ENCODE results near the gene ADA.
A peak's percentile ranks its signal among the peaks of the same experiment; 100 is the strongest.
"Not testable (repeated sequence)": the region's sequence is repeated elsewhere in the genome, so short reads cannot be mapped to it uniquely, and the experiment has no call there.

ADA gene

DNA sequence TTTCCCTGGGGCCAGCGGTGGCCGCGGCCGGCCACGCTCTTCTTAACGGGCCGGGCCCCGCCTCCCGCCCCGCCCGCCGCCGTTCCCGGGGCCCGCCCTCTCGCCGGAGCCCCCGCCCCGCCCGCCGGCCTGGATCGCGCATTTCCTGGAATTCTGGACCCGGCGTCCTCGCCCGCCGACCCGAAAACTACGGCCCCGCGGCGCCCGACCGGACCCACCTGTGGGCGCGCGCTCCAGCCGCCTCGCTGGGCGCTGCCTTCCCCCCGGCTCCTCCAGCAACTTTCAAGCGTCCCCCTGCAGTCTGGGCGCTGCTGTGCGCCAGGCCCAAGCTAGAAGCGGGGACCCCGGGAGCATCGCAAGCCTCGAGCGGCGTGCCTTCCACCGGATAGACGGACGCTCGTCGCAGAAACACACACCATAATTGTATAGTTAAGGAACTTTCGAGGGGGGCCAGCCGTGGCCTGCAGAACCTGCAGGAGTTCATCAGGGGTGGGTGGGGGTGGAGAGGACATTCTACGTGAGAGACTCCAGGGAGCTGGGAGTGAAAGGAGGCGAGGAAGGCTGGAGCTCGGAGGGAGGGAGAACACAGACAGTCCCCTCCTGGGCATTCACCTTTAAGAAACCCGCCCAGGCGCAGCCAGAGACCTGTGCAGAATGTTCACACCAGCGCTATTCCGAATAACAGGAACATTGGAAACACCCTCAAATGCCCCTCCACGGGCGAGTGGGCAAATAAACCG lies at the start of gene ADA:
Gene ADA, minus strand, starts transcription at position 16 of the 740 bp plus-strand sequence. CDS start 92 bp downstream, outside the sequence.
- no peak for DNase-seq (ENCODE audit: low read depth in 3 of 3)

DNA sequence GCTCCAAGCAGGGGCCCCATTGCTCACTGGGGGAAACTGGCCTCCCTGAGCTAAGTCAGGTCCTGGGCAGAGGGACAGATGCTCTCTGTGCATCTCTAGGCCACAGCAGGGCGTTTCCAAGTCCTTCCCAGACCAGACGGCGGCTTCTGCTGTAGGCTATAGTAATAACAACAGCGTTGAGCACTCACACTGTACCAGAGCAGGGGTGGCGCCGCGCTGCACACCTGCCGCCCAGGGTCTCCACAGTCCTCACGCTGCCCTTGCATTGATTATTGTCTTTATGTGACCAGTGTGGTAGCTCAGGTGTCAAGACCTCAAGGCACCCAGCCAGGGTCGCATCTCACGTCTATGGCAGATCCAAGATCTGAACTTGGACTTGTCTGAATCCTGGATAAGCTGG lies 48.8 kb upstream of the ADA start:
- no peak for DNase-seq (ENCODE audit: low read depth in 3 of 3)

DNA sequence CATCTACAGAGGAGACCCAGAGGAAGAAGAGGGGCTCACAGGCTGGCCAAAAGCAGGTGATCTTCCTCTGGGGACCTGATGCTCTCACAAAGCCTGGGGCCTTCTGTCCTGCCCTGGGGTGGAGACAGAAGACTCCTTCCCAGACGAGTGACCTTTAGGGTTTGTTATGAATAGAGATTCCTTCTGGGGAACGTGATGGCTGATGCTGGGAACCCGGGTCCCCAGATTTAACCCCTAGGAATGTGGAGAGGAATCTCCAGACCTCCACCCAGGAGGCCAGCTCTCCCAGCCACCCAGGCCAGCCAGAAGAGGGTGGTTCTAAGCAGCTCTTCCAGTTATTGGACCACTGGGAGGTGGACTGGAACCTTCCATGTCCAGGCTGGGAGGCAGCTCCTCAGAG lies 46.9 kb upstream of the ADA start:
- DNase-seq (ENCODE audit: low read depth in 3 of 3) = no peak

DNA sequence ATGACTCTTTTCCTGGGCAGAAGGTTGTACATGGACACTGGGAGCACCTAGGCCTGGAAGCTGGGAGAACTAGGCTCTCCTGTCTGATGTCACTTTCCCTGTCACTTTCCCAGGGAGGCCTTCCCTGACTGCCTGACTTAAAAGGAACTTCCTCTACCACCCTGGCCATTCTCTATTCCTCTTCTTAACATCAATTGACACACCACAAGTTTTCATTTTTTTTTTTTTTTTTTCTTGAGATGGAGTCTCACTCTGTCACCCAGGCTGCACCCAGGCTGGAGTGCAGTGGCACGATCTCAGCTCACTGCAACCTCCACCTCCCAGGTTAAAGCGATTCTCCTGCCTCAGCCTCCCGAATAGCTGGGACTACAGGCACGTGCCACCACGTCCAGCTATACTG lies 45.5 kb upstream of the ADA start:
- not testable (repeated sequence) for DNase-seq (ENCODE audit: low read depth in 3 of 3)

DNA sequence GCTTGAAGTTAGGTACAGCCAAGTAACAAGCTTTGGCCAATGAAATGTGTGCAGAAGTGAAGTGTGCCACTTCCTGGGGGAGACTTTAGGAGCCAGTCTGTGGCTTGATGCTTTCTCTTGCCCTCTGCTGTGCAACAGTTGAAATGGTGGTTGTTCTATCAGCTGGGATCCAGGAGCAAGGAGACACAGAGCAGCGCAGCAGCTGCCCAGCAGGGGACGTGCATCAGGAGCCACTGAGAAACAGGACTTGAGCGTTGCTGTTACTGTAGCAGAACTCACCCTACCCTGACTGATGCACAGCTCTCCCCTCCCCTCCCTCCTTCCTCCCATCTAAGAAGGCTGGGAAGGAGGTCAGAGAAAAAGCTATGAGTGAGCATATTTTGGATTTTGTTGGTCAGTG lies 44.8 kb upstream of the ADA start:
- no peak for DNase-seq (ENCODE audit: low read depth in 3 of 3)

DNA sequence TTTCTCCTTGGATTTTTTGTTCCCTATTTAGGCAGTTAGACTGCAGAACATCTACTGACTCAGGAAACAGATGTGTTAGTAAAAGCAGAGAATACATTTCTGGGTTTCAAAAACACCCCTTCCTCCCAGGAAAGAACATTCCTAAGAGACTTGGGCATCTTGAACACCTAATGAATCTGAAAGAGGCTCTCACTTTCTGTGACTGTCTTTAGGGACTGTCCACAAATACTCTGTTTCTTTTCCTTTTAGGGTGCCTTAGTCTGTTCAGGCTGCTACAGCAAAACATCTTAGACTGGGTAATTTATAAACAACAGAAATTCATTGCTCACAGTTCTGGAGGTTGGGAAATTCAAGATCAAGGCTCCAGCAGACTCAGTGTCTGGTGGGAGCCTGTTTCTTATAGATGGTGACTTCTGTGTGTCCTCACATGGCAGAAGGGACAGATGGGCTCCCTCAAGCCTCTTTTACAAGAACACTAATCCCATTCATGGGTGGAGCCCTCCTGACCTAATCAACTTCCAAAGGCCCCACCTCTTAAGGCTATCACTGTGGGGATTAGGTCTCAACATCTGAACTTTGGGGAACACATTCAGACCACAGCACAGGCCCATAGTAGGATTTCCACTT lies 44.3 kb upstream of the ADA start:
- no peak for DNase-seq (ENCODE audit: low read depth in 3 of 3)

DNA sequence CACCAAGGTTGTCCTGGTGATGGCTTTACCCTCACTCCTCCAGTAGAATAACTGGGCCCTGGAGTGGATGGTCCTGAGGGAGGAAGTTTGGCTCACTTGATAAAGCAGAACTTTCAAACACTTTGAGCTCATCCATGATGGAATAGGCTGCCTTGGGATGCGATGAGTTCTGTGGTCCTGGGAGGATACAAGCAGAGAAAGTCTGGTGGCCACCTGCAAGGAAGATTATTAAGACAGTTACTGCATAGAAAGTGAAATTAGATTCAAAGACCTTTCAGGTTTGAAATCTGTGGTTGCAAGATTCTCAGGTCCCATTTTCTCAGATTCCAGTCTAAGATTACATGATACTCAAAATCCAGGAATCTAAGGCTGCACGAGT lies 43.8 kb upstream of the ADA start:
- DNase-seq (ENCODE audit: low read depth in 3 of 3) = no peak

DNA sequence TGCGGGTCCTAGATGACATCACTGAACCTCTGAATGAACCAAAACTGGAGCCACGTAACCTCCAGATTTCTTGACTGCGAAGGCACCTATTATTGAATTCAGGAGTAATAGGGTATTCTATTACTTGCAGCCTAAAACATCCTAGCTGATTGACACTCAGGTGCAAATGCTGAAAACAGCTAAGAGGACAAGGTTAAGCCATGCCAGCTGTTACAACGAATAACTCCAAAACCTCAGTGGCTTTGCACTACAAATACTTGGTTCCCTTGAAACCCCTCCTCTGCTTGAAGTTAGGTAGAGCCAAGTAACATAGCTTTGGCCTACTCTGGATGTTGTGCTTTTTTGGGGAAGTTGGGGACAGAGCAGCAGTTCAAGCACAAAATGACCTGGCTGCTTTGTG lies 42.7 kb upstream of the ADA start:
- no peak for DNase-seq (ENCODE audit: low read depth in 3 of 3)

DNA sequence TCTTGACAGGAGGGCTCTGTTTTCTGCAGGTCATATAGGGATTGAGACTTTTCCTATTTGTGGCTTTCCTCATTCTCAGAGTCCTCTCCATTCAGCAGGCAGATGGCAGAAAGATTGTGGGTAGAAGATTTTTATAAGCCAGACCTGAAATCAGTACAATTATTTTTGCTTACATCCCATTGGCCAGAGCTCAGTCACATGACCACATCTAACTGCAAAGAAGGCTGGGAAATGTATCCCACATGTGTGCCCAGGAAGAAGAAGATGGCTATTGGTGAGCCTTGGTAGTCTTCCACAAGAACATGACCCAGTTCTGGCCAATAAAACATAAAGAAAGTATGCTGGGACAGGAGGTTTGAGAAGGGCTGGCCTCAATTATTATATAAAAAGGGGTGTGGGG lies 42.1 kb upstream of the ADA start:
- no peak for DNase-seq (ENCODE audit: low read depth in 3 of 3)

DNA sequence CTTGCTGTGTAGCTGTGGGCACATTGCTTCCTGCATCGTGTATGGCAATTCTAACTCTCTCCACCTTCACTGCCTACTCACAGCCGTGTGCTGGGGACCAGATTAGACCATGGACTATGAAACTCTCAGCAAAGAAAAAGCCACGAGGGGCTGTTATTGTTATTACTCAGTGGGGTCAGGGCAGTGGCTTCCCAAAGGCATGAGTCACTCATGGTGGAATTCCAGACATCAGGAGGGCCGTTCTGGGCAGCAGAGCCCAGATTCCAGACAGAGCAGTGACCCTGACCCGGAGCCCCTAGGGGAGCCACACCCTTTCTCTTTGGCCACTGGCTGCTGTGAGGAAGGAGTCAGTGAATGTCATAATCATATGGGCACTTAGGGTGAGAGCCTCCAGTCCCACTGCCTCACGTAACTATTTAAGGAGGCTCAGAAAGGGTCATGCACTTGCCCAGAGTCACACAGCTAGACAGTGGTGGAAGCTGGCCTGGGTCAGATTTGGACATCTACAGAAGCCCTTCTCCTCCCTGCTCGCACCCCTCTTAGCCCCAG lies 41.5 kb upstream of the ADA start:
- no peak for DNase-seq (ENCODE audit: low read depth in 3 of 3)

DNA sequence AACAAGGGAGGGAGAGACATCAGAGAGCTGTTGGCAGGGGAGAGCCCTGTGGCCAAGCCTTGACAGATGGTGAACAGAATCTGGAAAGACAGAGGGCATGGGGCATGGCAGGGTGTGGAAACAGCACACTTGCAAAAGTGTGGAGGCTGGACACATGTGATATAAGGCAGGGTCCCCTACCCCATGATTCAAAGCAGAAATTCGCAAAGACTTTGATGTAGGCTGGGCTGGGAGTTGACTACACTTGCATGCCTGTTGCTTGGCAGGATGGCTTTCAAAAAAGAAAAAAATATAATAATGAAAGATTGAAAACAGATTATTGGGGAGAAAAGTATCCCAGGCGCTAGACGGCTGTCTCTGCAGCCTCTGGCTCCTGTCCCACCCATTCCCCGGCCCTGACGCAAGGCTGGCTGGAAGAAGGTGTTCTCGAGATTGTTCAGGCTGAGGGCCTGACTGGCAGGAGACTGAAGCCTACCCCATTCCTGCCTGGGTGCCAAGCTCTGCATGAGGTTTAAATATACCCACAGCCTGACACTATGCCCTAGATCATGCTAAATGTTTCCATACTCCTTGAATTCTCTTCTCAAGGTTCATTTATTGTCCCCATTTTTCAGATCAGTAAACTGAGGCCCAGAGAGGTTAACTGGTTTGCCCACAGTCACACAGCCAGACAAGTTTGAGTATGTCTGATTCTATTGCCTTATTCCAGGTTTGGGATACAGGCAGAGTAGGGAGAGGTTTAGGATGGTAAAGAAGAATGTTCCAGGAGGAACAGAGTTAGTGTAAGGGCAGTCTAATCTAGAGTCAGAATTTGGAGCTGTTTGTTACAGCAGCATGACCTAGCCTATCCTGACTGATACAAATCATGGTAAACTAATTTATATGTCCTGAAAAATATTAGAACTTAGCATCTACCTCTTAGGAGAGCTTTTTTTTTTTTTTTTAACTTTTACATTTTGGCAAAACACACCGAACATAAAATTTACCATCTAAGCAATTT lies 40.2 kb upstream of the ADA start:
- DNase-seq (ENCODE audit: low read depth in 3 of 3) = no peak

DNA sequence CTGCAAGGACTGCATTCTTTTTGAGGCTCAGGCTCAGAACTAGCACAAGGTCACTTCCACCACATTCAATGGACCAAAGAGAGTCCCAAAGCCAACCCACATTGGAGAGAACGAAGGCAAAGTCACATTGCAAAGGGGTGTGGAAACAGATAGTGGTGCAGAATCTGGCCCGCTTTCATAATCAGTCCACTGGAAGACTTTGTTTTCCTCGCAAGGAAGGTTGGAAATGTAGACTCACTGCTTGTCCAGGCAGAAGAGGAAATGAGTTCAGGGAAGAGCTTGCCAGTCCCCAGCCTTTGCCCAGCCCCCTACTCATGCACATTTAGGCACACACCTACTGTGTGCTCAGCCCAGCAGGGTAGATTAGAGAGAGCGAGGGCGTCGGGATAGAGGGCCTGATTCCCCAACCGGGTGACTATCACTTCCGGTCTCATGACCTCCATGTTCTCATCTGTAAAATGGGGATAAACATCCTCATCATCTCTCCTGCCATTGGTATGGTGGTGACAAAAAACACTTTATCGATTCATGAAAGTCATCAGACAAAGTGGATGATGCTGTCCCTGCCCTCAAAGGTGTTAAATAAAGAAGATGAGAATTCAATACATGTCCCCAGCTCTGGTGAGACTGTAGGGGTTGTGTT lies 39.4 kb upstream of the ADA start:
- no peak for DNase-seq (ENCODE audit: low read depth in 3 of 3)

DNA sequence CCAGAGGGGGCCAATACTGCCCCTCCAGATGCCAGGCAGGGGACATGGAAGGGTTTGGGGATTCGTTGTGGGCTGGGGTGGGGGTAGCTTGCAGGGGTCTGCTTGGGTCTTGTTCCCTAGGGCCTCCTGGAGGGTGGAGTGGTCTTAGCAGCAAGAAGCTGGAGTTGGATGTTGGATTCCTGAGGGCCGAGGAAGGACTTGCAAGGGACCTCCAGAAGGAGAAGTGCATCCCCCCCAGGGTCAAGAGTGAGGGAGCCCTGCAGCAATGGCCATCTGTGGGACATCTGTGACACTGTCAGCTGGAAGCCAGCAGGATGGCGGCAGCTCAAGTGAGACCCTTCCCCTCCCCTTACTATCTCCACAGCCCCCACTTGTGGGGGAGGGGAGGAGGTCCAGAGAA lies 38.3 kb upstream of the ADA start:
- no peak for DNase-seq (ENCODE audit: low read depth in 3 of 3)

DNA sequence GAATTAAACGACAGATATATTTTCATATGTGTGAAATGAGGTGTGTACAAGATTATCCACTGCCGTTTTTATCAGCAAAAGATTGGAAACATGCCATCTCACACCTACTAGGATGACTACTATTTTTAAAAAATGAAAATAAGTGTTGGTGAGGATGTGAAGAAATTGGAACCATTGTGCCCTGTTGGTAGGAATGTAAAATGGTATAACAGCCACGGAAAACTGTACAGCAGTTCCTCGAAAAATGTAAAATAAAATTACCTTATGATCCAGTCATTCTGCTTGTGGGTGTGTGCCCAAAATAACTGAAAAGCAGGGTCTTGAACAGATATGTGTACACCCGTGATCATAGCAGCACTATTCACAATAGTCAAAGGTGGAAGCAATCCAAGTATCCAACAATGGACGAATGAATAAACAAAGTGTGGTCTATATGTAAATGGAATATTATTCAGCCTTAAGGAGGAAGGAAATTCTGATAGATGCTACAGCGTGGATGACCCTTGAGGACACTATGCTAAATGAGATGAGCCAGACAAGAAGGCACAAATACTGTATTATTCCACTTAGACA lies 36.6 kb upstream of the ADA start:
- DNase-seq (ENCODE audit: low read depth in 3 of 3) = no peak

DNA sequence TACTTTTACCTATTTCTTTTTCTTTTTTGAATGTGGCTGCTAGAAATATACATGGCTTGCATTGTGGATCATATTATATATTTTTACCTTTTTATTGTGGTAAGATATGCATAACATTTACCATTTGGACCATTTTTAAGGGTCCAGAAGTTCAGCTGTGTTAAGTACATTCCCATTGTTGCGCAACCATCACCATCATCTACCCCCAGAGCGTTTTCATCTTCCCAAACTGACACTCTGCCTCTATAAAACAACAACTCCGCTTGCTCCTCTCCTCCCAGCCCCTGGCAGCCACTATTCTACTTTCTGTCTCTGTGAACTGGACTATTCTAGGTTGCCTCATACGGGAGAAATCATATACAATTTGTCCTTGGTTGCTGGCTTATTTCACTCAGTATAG lies 35.4 kb upstream of the ADA start:
- no peak for DNase-seq (ENCODE audit: low read depth in 3 of 3)

DNA sequence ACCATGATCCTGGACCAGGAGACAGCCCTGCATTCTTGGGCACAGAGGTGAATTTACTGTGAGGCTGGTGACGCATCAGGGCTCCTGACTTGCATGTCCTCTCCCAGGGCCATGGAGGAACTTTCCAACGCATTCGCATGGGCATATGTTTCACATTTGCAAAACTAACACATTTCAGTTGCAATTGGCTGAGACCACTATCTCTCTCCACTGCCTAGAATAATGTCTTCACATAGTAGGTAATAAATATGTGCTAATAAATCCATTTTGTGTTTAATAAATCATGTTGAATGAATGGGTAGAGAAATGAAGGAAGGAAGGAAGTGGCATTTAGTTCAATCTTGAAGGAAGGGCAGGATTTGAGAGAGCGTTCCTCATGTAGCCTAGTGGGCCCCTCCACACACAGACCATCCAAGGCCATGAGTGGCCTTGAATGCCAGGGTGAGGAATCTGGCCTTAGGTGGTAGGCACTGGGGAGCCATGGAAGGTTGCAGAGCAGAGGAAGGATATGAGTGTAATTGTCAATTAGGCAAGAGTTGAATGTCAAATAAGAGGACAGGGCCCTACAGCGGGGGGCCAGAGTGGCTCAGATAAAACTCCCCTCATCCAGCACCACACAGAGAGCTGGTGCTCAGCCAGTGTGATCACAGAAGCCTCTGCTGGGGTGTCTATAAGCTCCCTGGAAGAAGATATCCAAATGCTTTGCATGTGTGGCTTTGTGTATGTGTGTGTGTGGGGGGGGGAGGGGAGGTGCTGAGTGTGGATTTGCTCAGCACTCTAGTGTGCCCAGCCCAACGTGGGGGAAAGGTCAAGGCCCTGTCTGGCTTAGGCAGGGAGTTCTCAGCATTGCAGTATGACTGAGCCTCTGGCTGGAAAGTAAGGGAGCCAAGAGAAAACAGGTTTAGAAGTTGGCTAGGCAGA lies 32.8 kb upstream of the ADA start:
- no peak for DNase-seq (ENCODE audit: low read depth in 3 of 3)

DNA sequence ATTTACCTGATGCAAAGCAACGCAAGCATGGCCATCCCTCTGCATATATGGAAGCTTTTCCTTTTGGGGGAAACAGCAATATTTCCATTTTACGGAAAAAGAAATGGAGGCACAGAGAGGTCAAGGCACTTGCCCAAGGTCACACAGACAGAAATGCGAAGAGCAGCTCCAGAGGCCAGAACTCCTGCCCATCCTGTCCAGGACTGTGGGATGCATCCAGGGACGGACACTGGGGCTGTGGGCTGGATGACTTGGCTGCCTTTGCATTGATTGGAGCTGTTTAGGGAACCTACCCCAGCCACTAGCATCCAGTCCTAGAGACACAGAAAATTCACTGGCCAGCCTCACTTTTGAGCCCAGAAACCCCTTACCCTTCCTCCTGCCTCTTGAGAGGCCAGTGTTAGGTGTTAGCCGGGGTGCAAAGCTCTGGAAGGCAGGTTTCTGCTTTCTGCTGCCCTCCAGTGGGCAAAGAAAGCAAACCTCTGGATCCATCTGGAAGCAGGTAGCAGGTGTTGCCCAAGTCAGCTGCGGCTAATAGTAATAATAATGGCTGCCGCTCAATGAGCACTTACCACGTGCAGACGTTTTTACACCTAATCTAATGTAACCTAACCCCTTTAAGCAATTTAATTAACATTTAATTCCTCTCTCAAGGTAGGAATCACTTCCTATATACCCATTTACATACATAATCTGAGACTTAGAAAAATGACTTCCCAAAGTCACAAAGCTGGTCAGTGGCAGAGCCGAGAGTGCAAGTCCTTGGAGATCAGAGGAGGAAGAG lies 32.0 kb upstream of the ADA start:
- peak; percentile 5 to 50 (median 29) for DNase-seq (ENCODE audit: low read depth in 3 of 3)

DNA sequence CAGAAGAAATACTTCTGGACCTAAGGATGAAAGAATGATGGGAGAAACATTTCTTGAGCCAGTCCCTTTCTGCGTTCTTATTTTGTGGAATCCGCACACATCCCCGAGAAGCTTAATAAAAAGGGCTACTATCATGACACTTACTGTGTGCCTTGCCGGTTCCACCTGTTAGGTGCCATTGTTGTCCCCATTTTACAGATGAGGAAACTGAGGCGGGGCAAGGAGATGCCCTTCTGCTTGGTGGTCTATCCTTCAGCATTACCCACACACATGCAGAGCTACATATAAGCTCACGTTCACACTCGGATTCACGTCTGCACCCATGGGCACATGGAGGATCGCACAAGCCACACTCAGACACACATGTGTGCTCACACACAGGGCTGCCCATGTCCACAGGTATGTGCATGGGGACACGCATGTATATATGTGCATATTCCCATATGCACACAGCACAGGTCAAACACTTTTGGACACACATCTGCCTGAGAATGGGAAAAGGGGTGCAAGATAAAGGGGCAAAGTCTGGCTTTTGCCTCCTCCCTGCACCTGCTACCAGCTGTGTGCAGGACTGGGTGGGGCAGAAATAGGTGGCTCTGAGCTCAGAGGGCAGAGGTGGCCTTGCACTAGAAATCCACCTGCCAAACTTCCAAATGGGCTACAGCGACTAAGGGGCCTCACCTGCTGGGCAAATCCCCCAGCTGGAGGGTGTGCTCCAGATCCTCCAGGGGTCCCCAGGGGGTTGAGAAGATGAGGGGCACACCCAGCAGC lies 30.5 kb upstream of the ADA start:
- no peak for DNase-seq (ENCODE audit: low read depth in 3 of 3)

Measured in stimulated activated CD4-positive, alpha-beta T cell treated with anti-CD3 and anti-CD28 coated beads, TNF-alpha, amount 100 ng/mL, for 4 hours (primary cell).